Measurements from ENCODE around the gene NUP43. TPM values are rescaled to one million over a fixed set of nuclear protein-coding genes. Genes with fewer than 3 reads are reported as not detected.
"Not testable (repeated sequence)": the region's sequence is repeated elsewhere in the genome, so short reads cannot be mapped to it uniquely, and the experiment has no call there.

The NUP43 gene
- total RNA-seq, 4 donors from 2014 or later, result 18.9 to 24.3 (median 22.6) TPM

DNA sequence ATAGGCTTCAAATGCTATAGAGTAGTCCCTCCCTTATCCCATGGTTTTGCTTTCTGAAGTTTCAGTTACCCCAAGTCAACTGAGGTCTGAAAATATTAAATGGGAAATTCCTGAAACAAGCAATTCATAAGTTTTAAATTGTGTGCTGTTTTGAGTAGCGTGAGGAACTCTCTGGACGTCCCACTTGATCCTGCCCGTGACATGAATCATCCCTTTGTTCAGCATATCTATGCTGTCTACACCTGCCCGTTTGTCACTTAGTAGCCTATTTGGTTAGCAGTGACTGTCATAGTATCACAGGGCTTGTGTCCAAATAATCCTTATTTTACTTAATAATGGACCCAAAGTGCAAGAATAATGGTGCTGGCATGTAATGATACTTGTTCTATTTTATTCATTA, 8.2 kb upstream of the NUP43 start:
- Histone ChIP-seq H3K4me3 (no peak overlapping the region), H3K9me3 (no peaks in the 10 kb centered on the region), H3K27me3 (no peaks in the 10 kb centered on the region), H3K36me3 (peaks cover 0 to 6% (median 0%) of the 10 kb centered on the region in 3 donors), H3K4me1 (peaks cover 0 to 63% (median 13%) of the 10 kb centered on the region in 4 donors), H3K27ac (peak overlapping the region in 1 of 4 donors; percentile 41)
- DNase-seq (ENCODE audit: low spot score in 2 of 2), result no peak
- TF ChIP-seq, protein P1, sequence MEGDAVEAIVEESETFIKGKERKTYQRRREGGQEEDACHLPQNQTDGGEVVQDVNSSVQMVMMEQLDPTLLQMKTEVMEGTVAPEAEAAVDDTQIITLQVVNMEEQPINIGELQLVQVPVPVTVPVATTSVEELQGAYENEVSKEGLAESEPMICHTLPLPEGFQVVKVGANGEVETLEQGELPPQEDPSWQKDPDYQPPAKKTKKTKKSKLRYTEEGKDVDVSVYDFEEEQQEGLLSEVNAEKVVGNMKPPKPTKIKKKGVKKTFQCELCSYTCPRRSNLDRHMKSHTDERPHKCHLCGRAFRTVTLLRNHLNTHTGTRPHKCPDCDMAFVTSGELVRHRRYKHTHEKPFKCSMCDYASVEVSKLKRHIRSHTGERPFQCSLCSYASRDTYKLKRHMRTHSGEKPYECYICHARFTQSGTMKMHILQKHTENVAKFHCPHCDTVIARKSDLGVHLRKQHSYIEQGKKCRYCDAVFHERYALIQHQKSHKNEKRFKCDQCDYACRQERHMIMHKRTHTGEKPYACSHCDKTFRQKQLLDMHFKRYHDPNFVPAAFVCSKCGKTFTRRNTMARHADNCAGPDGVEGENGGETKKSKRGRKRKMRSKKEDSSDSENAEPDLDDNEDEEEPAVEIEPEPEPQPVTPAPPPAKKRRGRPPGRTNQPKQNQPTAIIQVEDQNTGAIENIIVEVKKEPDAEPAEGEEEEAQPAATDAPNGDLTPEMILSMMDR (IDR thresholded peaks at IDR 0.05), result no peak
- no peak for TF ChIP-seq POLR2A (IDR thresholded peaks at IDR 0.05)
- TF ChIP-seq EP300 (IDR thresholded peaks at IDR 0.05), result no peak
- 53 to 56% methylated on average over 4 of the region's 4 CpGs for WGBS, 2 donors

DNA sequence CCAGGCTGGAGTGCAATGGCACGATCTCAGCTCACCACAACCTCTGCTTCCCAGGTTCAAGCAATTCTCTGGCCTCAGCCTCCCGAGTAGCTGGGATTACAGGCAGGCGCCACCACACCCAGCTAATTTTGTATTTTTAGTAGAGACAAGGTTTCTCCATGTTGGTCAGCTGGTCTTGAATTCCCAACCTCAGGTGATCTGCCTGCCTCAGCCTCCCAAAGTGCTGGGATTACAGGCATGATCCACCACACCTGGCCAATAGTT, 7.0 kb upstream of the NUP43 start:
- H3K4me1 ChIP-seq, result peaks cover 0 to 67% (median 13%) of the 10 kb centered on the region in 4 donors
- not testable (repeated sequence) for H3K36me3 ChIP-seq; DNase-seq (ENCODE audit: low spot score in 2 of 2); H3K27me3 ChIP-seq; H3K9me3 ChIP-seq; H3K4me3 ChIP-seq
- 81 to 87% methylated on average over 3 of the region's 3 CpGs for WGBS, 2 donors
- H3K27ac ChIP-seq, result peak overlapping the region in 1 of 4 donors; percentile 2

DNA sequence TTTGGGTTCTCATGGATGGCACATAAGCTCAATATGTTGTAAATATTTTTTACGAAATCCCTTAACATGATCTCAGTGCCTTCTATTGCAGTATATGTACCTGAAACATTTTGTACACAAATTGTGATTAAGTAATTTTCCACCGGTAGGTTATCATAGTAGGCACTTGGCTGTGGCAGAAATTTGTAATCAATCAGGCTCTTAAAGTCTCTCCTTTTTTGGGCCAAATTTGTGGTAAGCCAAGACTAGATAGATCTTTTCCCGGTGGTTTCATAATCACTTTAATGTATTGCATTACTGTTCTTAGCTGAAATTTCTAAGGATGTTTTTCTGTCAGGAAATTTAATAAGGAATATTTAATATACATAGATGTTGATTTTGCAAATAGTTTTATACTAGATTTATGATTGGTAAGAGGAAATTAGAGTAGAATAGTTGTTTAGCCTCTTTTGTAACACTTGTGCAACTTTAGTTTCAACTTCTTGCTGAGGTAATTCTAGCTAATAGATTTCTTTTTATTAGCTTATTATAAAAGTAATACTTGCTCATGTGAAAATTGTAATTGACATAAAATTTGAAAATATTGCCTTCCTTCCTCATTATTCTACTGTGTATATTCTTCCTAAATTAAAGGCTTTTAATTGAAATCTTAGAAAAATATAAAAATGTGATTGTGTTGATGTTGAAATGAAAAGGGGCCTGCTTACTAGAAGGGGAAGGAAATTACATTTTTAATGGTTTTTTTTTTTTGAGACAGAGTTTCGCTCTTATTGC, 6.5 kb upstream of the NUP43 start:
- peaks cover 0 to 65% (median 13%) of the 10 kb centered on the region in 4 donors for H3K4me1 ChIP-seq
- no peaks in the 10 kb centered on the region for H3K27me3 ChIP-seq
- WGBS, 2 donors, result 79 to 81% methylated on average over 4 of the region's 4 CpGs
- no peak for TF ChIP-seq POLR2A (IDR thresholded peaks at IDR 0.05)
- no peak for TF ChIP-seq EP300 (IDR thresholded peaks at IDR 0.05)
- TF ChIP-seq, protein P1 (IDR thresholded peaks at IDR 0.05), result no peak
- H3K9me3 ChIP-seq, result no peaks in the 10 kb centered on the region
- no peak for DNase-seq (ENCODE audit: low spot score in 2 of 2)
- no peaks in the 10 kb centered on the region for H3K36me3 ChIP-seq
- peak overlapping the region in 1 of 4 donors; percentile 50 for H3K27ac ChIP-seq
- no peak overlapping the region for H3K4me3 ChIP-seq

DNA sequence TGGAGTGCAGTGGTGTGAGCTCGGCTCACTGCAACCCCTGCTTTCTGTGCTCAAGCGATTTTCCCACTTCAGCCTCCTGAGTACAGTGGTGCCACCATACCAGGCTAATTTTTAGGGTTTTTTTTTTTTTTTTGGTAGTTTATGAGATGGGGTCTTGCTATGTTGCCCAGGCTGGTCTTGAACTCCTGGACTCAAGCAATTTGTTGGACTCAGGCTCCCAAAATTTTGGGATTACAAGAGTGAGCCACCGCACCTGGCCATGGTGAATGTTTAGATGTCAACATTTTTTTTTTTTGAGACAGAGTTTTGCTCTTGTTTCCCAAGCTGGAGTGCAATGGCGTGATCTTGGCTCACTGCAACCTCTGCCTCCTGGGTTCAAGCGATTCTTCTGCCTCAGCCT, 5.6 kb upstream of the NUP43 start:
- not testable (repeated sequence) for H3K36me3 ChIP-seq; H3K4me3 ChIP-seq; DNase-seq (ENCODE audit: low spot score in 2 of 2); H3K9me3 ChIP-seq; H3K27me3 ChIP-seq; H3K27ac ChIP-seq
- WGBS, 2 donors, result 96 to 99% methylated on average over 5 of the region's 5 CpGs
- peaks cover 0 to 60% (median 13%) of the 10 kb centered on the region in 4 donors for H3K4me1 ChIP-seq

DNA sequence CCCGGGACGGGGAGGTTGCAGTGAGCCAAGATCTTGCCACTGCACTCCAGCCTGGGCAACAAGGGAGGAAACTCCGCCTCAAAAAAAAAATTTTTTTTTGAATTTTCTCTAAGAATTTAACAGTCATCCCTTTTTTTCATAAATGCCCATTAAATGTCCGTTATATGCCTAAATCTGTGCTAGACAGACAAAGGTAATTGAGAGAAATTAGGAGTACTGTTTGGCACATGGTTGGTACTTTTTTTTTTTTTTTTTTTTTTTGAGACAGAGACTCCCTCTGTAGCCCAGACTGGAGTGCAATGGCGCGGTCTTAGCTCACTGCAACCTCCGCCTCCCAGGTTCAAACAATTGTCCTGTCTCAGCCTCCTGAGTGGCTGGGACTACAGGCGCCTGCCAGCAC, 4.9 kb upstream of the NUP43 start:
- Histone ChIP-seq H3K27me3 (no peaks in the 10 kb centered on the region), H3K27ac (no peak overlapping the region), H3K4me3 (peak overlapping the region in 1 of 4 donors; percentile 66), H3K9me3 (no peaks in the 10 kb centered on the region), H3K4me1 (peaks cover 0 to 60% (median 13%) of the 10 kb centered on the region in 4 donors), H3K36me3 (no peaks in the 10 kb centered on the region)
- WGBS, 2 donors, result 84 to 92% methylated on average over 8 of the region's 8 CpGs
- TF ChIP-seq, protein P1 (IDR thresholded peaks at IDR 0.05), result no peak
- TF ChIP-seq POLR2A (IDR thresholded peaks at IDR 0.05), result no peak
- DNase-seq (ENCODE audit: low spot score in 2 of 2), result no peak

DNA sequence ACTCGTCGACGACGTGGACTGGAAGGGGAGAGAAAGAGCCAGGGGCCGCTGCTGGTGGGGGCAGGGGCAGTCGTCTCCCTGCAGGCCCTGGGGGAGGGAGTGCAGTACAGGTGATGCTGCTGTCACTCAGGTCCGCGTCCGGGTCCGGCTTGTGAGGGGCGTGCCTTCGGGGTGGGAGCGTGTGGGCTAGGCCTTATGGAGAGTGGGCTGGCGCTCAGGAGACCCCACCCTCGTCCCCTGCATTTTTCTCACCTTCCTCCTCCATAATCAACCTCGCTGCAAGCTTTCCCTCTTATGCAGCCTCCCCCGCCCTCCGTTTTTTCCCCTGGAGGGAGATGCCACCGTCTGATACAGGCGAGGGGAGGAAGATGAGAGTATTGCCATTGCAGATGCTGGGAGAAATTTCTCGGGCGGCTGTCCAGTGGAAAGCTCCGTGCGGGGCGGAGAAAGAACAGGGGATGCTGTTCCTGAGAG, 3.8 kb upstream of the NUP43 start:
- DNase-seq (ENCODE audit: low spot score in 2 of 2), result peak in 1 of 2 donors; percentile 16
- TF ChIP-seq EP300 (IDR thresholded peaks at IDR 0.05) (no peak), POLR2A (IDR thresholded peaks at IDR 0.05) (no peak)
- TF ChIP-seq, protein P1 (IDR thresholded peaks at IDR 0.05), result no peak
- Histone ChIP-seq H3K9me3 (no peaks in the 10 kb centered on the region), H3K4me3 (peak overlapping the region; percentile 66 to 98 (median 82)), H3K27me3 (no peaks in the 10 kb centered on the region), H3K36me3 (no peaks in the 10 kb centered on the region), H3K27ac (peak overlapping the region; percentile 81 to 94 (median 84)), H3K4me1 (peaks cover 0 to 58% (median 18%) of the 10 kb centered on the region in 4 donors)
- WGBS, 2 donors, result 1 to 2% methylated on average over 21 to 23 of the region's 25 CpGs

Data from tibial nerve (tissue), 4 donors.